Measurements from ENCODE around the gene GNAL. TPM values are rescaled to one million over a fixed set of nuclear protein-coding genes. Genes with fewer than 3 reads are reported as not detected.

Gene GNAL
- total and polyA plus RNA-seq, 4 donors, result 0.15 to 0.92 (median 0.72) TPM

DNA sequence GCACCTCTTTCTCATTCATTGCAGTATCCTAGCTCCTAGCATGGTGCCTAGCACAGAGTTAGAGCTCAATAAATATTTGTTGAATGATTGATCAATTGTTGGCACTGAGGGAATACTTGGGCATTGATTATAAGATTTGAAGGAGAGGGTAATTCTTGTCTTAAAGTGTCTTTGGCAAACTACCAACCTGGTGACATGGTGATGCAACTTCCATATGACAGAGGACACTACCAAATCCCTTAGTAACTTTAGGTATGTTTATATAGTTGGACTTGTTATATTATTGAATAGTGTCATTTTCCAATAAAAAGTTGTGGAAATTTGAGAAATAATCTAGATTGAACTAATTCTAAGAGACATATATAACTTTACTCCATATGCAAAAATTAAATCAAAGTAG is 103.6 kb downstream of the GNAL start:
- DNase-seq (ENCODE audit: low spot score), result no peak
- H3K4me1 ChIP-seq (ENCODE audit: control insufficient read depth in 4 of 4, insufficient read depth in 4 of 4, low read length in 3 of 4), result no peaks in the 10 kb centered on the region
- H3K27me3 ChIP-seq (ENCODE audit: control insufficient read depth in 4 of 4, insufficient read depth in 4 of 4, low read length in 3 of 4), result peaks cover 0 to 2% (median 0%) of the 10 kb centered on the region in 4 donors
- H3K27ac ChIP-seq (ENCODE audit: low read depth in 1 of 2, low read length in 2 of 2), result no peak overlapping the region
- H3K9ac ChIP-seq (ENCODE audit: low read depth in 1 of 2, low read length in 2 of 2), result no peak overlapping the region
- H3K4me3 ChIP-seq (ENCODE audit: low read depth in 1 of 3, low read length in 3 of 3), result no peak overlapping the region
- TF ChIP-seq, protein P1, sequence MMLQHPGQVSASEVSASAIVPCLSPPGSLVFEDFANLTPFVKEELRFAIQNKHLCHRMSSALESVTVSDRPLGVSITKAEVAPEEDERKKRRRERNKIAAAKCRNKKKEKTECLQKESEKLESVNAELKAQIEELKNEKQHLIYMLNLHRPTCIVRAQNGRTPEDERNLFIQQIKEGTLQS (IDR thresholded peaks at IDR 0.05), result no peak
- H3K36me3 ChIP-seq (ENCODE audit: control insufficient read depth in 4 of 4, insufficient read depth in 3 of 4, low read depth in 1 of 4, low read length in 3 of 4), result no peaks in the 10 kb centered on the region
- peaks cover 0 to 3% (median 0%) of the 10 kb centered on the region in 4 donors for H3K9me3 ChIP-seq (ENCODE audit: control insufficient read depth in 4 of 4, low read length in 3 of 4)

DNA sequence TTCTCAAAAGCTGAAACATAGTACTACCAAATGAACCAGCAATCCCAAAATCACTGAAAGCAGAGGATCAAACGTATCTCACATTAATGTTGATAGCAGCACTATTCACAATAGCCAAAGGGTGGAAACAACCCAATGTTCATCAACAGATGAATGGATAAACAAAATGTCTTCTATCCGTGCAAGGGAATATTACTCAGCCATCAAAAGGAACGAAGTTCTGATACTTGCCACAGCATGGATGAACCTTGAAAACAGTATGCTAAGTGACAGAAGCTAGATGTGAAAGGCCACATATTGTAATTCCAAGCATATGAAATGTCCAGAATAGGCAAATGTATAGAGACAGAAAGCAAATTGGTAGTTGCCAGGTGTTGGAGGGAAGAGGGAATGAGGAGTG is 105.1 kb downstream of the GNAL start:
- Histone ChIP-seq H3K9me3 (ENCODE audit: control insufficient read depth in 4 of 4, low read length in 3 of 4) (peaks cover 0 to 3% (median 0%) of the 10 kb centered on the region in 4 donors), H3K9ac (ENCODE audit: low read depth in 1 of 2, low read length in 2 of 2) (no peak overlapping the region), H3K36me3 (ENCODE audit: control insufficient read depth in 4 of 4, insufficient read depth in 3 of 4, low read depth in 1 of 4, low read length in 3 of 4) (no peaks in the 10 kb centered on the region), H3K4me3 (ENCODE audit: low read depth in 1 of 3, low read length in 3 of 3) (no peak overlapping the region), H3K27me3 (ENCODE audit: control insufficient read depth in 4 of 4, insufficient read depth in 4 of 4, low read length in 3 of 4) (peaks cover 0 to 2% (median 0%) of the 10 kb centered on the region in 4 donors), H3K27ac (ENCODE audit: low read depth in 1 of 2, low read length in 2 of 2) (no peak overlapping the region), H3K4me1 (ENCODE audit: control insufficient read depth in 4 of 4, insufficient read depth in 4 of 4, low read length in 3 of 4) (no peaks in the 10 kb centered on the region)
- WGBS, result 89% methylated on average over 3 of the region's 3 CpGs
- no peak for DNase-seq (ENCODE audit: low spot score)
- TF ChIP-seq MAX (IDR thresholded peaks at IDR 0.05), result no peak
- no peak for TF ChIP-seq TAF1 (conservative IDR thresholded peaks at IDR 0.05)

- TF ChIP-seq GABPA (IDR thresholded peaks at IDR 0.05 in 1 of 2, conservative IDR thresholded peaks at IDR 0.05 in 1 of 2), result no peak
- TF ChIP-seq, protein P1 (IDR thresholded peaks at IDR 0.05), result no peak
- no peak for TF ChIP-seq FOXA1 (IDR thresholded peaks at IDR 0.05)
- 94% methylated on average over 6 of the region's 6 CpGs for WGBS
- Histone ChIP-seq H3K27me3 (ENCODE audit: control insufficient read depth in 4 of 4, insufficient read depth in 4 of 4, low read length in 3 of 4) (peaks cover 0 to 2% (median 0%) of the 10 kb centered on the region in 4 donors), H3K36me3 (ENCODE audit: control insufficient read depth in 4 of 4, insufficient read depth in 3 of 4, low read depth in 1 of 4, low read length in 3 of 4) (no peaks in the 10 kb centered on the region), H3K27ac (ENCODE audit: low read depth in 1 of 2, low read length in 2 of 2) (no peak overlapping the region), H3K4me1 (ENCODE audit: control insufficient read depth in 4 of 4, insufficient read depth in 4 of 4, low read length in 3 of 4) (no peaks in the 10 kb centered on the region), H3K4me3 (ENCODE audit: low read depth in 1 of 3, low read length in 3 of 3) (no peak overlapping the region), H3K9me3 (ENCODE audit: control insufficient read depth in 4 of 4, low read length in 3 of 4) (peaks cover 0 to 3% (median 0%) of the 10 kb centered on the region in 4 donors), H3K9ac (ENCODE audit: low read depth in 1 of 2, low read length in 2 of 2) (no peak overlapping the region)
- DNase-seq (ENCODE audit: low spot score), result no peak
Measured at GRCh38 chr18:11795916-11796315, 106.9 kb downstream of the GNAL start.

DNA sequence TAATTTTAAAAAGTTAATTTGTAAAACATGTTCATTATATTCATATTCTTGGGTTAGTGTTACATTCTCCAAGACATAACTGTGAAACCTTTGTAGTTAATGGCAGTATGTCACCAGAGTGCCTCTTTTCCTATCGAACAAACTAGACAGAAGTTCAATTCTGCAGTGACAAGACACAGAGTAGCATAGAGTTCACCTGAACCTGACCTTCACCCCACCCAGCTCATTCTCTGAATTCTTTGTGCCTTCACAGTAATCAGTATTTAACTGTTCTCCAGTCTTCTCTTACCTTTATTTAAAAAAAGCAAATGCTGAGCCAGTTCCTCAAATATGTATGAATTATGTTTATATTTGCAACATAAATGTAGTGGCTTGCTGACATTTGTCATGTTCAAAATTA is 109.2 kb downstream of the GNAL start:
- TF ChIP-seq, protein P1 (IDR thresholded peaks at IDR 0.05), result no peak
- TF ChIP-seq GABPA (IDR thresholded peaks at IDR 0.05 in 1 of 2, conservative IDR thresholded peaks at IDR 0.05 in 1 of 2), result no peak
- no peak for TF ChIP-seq HNF4G (IDR thresholded peaks at IDR 0.05)
- TF ChIP-seq NR2F2 (IDR thresholded peaks at IDR 0.05), result no peak
- no peak for TF ChIP-seq JUND (IDR thresholded peaks at IDR 0.05)
- TF ChIP-seq FOXA1 (IDR thresholded peaks at IDR 0.05), result no peak
- no peak for TF ChIP-seq RAD21 (IDR thresholded peaks at IDR 0.05)
- TF ChIP-seq MAX (IDR thresholded peaks at IDR 0.05), result no peak
- no peak for TF ChIP-seq SP1 (IDR thresholded peaks at IDR 0.05)
- no peak for TF ChIP-seq ZBTB33 (IDR thresholded peaks at IDR 0.05)
- no peak for TF ChIP-seq YY1 (IDR thresholded peaks at IDR 0.05)
- no peak for TF ChIP-seq FOXA2 (IDR thresholded peaks at IDR 0.05)
- TF ChIP-seq RXRA (IDR thresholded peaks at IDR 0.05), result no peak
- no peak for TF ChIP-seq HNF4A (conservative IDR thresholded peaks at IDR 0.05)
- TF ChIP-seq EGR1 (IDR thresholded peaks at IDR 0.05; ENCODE audit: low read depth in 2 of 2), result no peak
- H3K9ac ChIP-seq (ENCODE audit: low read depth in 1 of 2, low read length in 2 of 2), result no peak overlapping the region
- H3K4me1 ChIP-seq (ENCODE audit: control insufficient read depth in 4 of 4, insufficient read depth in 4 of 4, low read length in 3 of 4), result no peaks in the 10 kb centered on the region
- no peaks in the 10 kb centered on the region for H3K36me3 ChIP-seq (ENCODE audit: control insufficient read depth in 4 of 4, insufficient read depth in 3 of 4, low read depth in 1 of 4, low read length in 3 of 4)
- H3K4me3 ChIP-seq (ENCODE audit: low read depth in 1 of 3, low read length in 3 of 3), result no peak overlapping the region
- no peaks in the 10 kb centered on the region for H3K27me3 ChIP-seq (ENCODE audit: control insufficient read depth in 4 of 4, insufficient read depth in 4 of 4, low read length in 3 of 4)
- WGBS, result 35% methylated on average over 1 of the region's 1 CpG
- no peak overlapping the region for H3K27ac ChIP-seq (ENCODE audit: low read depth in 1 of 2, low read length in 2 of 2)
- no peak for DNase-seq (ENCODE audit: low spot score)
- H3K9me3 ChIP-seq (ENCODE audit: control insufficient read depth in 4 of 4, low read length in 3 of 4), result peaks cover 0 to 3% (median 0%) of the 10 kb centered on the region in 4 donors

Data from liver (tissue), 9 donors.